Stimulated activated CD8-positive, alpha-beta memory T cell treated with anti-CD3 and anti-CD28 coated beads, Interleukin-7, amount 100 ng/mL, for 4 hours (primary cell): ENCODE measurements around the gene INSYN1.
"Not testable (repeated sequence)": the region's sequence is repeated elsewhere in the genome, so short reads cannot be mapped to it uniquely, and the experiment has no call there.

Experiments
- DNase-seq, 2 donors: peaks; one replicate each; pipeline ENCODE4 v3.0.0-alpha.2; 2020; ENCODE audit warnings: low read depth in 2 of 2

INSYN1 gene

GRCh38 chr15:73753250-73754130 is at the start of gene INSYN1:
Gene INSYN1 (minus strand): TSS chr15:73753351. CDS start chr15:73751130, 2,221 bp downstream.
- DNase-seq: no peak

DNA sequence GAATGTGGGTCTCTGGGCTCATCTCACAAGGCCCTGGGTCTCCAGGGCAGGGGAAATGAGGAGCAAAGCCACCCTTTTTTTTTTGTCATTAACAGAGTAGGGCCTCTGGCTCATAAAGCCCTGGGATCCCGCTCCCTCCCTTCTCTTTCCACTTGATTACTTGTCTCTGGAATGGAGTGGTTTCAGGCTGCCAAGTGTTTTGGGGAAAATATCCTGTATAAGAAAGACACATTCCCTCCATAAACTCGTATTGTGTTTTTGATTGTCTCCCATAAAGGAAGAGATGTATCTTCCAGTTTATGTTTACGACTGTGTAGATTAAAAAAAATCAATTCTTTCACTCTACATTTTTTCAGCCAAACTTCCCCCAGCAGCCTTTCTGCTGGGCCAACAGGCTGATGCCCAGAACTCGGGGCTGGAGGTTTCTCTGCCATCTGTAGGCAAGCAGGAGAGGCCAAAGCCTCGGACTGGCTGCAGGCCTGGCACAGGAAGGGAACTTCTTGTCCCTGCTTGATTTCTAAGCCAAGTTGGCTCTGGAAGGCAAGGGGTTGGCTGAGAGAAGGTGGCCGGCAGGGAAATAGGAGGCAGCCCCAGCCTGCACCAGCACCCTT is 49.4 kb upstream of the INSYN1 start:
- DNase-seq: no peak

GRCh38 chr15:73800662-73801345 is 47.7 kb upstream of the INSYN1 start:
- DNase-seq: no peak

GRCh38 chr15:73799466-73799865 is 46.3 kb upstream of the INSYN1 start:
- DNase-seq: no peak

GRCh38 chr15:73797366-73798158 is 44.4 kb upstream of the INSYN1 start:
- DNase-seq: no peak

DNA sequence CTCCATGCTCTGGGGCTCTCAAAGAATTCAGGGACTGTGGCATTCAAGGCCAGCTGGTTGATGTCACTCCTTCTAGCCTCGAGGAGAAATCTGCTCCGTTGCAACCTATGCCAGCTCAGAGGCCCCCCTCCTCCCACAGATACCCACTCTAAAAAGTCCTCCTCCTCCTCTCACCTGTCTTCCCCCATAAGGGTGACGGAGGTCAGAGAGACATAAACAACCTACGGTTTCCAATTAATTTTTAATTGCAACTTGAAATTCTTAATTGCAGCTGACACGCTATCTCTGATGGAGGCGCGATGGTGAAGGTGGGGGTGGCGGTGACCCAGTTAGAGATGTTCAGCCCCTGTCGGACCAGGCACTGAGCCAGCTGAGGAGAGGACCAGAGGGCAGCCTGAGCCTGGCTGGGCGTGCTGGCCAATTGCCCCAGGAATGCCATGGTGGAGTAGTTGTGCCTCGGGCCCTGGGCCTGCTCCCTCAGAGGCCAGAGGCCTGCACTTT is 43.2 kb upstream of the INSYN1 start:
- no peak for DNase-seq

GRCh38 chr15:73794443-73795133 is 41.4 kb upstream of the INSYN1 start:
- DNase-seq: no peak

- not testable (repeated sequence) for DNase-seq
These were observed 39.9 kb upstream of the INSYN1 start for GRCh38 chr15:73792899-73793541.

DNA sequence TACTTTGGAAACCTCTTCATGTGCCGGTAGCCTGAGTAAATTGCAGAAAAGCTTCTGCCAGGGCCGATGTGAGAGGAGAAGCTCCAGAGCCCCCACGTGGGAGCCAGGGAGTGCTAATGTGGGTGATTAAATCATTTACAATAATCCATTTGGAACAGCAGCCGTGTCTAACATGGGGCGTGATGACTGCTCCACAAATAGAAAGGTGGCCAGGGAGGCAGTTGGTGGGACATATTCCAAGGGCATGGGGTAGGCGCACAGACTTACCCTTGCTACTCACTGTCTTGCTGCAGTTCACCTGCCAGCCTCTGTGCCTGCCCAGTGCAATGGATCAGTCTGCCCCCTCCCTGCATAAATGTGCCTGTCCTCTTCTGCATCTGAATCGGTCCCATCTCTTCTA is 39.3 kb upstream of the INSYN1 start:
- DNase-seq: no peak

GRCh38 chr15:73789521-73790240 is 36.5 kb upstream of the INSYN1 start:
- DNase-seq: no peak

GRCh38 chr15:73787621-73788020 is 34.5 kb upstream of the INSYN1 start:
- no peak for DNase-seq

GRCh38 chr15:73786538-73786937 is 33.4 kb upstream of the INSYN1 start:
- no peak for DNase-seq

GRCh38 chr15:73785256-73786014 is 32.3 kb upstream of the INSYN1 start:
- DNase-seq: not testable (repeated sequence)

GRCh38 chr15:73784291-73784690 is 31.1 kb upstream of the INSYN1 start:
- DNase-seq: no peak

DNA sequence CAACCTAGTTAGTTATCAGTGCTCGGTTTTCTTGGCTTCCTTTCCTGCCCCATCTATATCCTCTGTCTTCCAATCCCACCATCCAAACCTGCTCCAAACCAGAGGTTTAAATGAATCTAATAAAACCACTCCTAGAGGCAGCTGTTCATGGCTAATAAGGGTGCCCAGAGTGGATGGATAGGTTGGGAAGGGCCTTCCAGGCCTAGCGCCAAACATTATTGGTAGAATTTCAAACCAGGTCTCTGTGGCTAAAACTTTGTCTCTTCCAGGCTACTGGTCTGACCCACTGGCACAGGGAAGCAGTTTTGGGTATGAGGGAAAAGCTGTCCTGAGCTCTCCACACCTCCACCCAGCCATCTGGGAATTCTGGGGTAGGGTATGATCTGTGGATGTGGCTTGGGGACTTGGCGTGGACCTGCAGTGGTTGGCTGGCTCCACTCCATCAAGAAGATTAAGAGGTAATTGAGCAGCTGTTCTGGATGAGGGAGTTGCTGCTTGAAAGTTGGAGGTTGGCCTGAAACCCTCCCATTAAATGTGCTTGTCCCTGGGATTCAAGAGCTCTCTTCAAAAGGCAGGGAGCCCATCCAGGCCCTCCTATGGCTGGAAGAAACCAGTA is 29.3 kb upstream of the INSYN1 start:
- no peak for DNase-seq

DNA sequence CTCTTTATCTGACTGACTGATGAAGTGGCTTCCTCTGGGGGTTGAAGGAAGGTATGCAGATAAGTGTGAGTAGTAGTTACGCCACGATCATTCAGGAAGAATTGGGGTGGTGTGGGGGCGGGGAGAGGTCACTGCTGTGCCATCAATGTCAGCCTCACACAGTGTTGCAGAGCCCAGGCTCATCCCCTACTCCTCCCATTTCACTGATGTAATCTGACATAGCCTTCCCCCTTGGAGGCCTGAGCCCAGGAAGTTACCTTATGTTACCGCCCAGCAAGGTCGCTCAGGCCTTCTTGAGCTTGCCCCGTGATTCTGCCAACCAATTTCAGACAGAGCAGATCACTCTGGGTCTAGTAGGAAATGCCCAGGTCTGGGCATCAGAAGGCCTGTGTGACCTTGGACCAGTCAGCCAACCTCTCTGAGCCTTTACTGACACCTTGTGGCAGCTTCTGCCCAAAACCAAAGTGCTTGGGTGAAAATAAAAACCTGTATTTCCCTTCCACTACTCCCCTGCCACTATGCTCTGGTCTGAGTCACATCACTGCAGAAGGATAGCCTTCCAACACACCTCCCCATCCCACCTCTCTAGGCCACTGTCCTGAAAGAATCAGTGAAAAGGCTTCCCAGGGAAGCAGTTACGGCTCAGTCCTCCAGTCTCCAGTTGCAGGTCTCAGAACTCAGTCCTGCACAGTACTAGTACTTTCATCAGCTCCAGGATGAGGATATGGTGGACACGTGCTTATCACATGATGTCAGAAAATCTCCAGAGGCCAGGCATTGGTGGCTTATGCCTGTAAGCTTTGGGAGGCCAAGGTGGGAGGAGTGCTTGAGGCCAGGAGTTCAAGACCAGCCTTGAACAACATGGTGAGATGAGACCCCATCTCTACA is 28.1 kb upstream of the INSYN1 start:
- DNase-seq: no peak

GRCh38 chr15:73779974-73780373 is 26.8 kb upstream of the INSYN1 start:
- DNase-seq: no peak

DNA sequence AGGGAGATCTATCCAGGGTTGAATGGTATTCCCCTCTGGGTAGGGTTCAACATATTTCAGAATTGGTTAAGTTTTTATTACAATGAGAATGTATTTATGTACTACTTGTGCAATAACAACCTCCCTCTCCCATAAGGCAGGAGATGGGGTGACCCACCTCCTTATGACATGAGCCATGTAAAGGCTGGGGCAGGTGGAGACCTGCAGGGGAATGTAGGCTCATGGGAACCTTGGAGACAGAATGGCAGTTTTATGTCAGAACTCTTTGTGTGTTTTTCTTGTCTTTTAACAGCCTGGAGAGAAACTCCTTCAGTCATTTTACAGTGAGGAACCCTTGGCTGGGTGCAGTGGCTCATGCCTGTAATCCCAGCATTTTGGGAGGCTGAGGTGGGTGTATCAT is 24.6 kb upstream of the INSYN1 start:
- no peak for DNase-seq
